ENCODE results near the gene MRPS2.
"Not testable (repeated sequence)": the region's sequence is repeated elsewhere in the genome, so short reads cannot be mapped to it uniquely, and the experiment has no call there.

The MRPS2 gene

GRCh38 chr9:135531096-135531495 is 30.6 kb downstream of the MRPS2 start:
- no peak for DNase-seq (ENCODE audit: low read depth in 2 of 2)

GRCh38 chr9:135533113-135533512 is 32.6 kb downstream of the MRPS2 start:
- DNase-seq (ENCODE audit: low read depth in 2 of 2) = no peak

DNA sequence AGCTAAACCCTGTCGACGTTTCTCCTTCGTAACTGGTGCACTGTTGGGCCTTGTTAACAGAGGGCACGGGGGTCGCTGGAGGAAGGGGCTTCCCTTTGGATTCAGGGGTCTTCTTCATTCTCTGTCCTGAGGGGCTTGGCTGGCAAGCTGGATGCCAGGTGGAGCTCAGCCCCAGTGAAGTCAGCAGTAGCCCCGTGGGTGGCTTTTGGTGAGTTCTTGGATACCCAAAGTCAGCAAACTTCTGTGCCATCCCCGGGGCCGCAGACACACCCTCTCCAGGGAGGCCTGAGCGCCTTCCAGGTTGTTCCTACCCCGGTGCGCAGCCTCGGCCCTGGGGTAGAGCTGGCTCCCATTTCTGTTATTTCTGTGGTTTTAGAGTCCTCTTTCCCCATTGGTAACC is 33.2 kb downstream of the MRPS2 start:
- no peak for DNase-seq (ENCODE audit: low read depth in 2 of 2)

DNA sequence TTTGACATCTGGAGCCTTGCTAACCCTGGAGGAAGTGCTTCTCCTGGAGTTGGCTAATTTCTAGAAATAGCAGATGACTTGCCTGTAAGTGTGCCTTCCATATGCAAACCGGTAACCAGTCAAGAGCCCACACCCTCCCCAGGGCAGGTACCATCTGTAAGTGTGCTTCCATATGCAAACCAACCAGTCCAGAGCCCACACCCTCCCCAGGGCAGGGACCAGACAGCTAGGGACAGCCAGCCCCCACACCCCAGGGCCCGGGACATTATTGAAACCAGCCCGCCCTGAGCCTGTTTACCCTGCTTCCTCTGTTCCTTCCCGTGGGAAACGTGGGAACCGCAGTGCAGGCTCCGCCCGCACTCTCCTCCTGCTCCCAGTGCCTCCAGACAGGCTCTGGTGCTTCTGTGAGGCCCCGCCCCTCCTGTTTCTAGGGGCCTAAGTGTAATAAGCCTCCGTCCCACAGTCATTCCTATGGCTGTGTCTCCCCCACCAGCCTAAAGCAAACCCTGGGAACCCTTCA is 33.8 kb downstream of the MRPS2 start:
- not testable (repeated sequence) for DNase-seq (ENCODE audit: low read depth in 2 of 2)

DNA sequence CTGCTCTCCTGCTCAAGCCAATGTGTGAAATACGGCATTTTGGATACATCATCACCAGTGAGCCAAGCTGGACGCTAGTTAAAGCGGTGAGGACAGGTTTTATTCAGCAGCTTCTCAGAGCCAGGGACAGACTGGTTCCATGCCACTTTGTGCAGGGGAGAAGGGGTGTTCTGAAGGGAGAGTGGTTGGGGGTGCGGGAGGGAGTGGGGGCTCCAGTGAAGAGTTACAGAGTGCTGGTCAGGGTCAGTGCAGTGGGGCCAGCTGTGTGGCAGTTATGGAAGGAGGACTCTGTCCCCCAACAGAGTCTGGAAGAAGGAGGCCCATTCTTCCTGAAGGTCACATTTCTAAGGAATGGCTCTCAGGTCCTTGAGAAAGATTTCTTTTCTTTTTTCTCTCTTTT is 34.3 kb downstream of the MRPS2 start:
- not testable (repeated sequence) for DNase-seq (ENCODE audit: low read depth in 2 of 2)

DNA sequence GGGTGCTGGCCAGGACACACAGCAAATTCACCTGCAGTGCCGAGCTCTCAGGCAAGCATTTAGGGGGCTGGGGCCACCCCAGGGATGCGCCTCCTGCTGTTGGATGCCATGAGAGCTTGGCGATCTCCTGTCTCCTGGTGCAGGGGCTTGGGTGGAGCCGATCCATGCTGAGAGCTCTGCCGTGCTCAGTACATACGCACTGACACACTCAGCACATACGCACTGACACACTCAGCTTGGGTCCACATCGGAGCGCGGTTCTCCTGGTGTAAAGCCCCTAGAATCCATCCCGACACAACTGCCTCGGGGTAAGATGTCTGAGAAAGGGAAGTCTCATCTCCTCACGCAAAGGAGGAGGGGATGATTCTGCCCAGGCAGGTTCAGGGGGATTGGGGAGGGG is 35.1 kb downstream of the MRPS2 start:
- not testable (repeated sequence) for DNase-seq (ENCODE audit: low read depth in 2 of 2)

DNA sequence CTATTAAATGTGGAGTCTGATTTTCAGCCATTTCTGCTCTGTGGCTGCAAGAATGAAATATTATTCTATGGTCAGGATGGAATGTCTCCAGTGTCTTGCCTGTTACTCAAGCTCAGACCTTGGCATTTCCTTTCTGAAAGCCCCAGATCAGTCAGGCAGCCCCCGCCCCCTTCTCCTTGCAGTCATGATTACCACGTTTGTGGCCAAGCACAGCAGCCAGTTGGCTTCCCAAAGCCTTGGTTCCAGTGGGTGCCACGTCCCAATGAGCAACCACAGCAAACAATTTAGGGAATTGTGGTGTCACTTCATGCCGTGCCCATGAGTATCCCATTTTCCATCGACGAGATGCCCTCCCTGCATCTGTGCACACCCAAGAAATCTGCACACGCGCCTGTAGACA is 35.7 kb downstream of the MRPS2 start:
- DNase-seq (ENCODE audit: low read depth in 2 of 2) = no peak

GRCh38 chr9:135543262-135543894 is 42.9 kb downstream of the MRPS2 start:
- not testable (repeated sequence) for DNase-seq (ENCODE audit: low read depth in 2 of 2)

DNA sequence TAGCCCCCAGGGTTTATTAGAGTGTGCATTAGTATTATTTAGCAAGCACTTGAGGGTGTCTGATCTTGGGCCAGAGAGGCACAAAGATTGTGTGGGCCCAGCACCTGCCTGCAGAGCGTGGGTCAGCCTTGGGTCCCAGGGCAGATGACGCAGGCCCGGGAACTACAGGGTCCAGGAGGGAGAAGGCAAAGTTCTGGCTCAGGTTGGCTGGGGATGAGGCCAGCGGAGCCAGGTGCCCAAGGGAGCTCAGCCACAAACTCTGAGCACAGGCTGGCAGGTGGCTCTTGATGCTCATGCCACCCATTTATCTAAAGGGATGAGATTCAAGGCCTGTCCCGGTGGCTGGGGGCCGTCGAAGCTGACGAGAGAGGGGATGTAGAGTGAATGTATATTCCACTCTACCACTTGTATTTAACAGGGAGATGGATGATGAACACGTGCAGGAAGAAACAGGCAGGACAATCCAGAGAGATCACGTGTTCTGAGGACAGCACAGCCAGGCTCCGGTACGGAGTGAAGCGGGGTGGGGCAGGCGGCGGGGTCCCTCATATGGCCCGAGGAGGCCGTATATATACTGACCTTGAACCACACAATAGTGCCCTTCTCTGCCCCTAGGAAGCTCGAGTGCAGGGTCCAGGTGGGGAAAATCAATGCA is 44.6 kb downstream of the MRPS2 start:
- DNase-seq (ENCODE audit: low read depth in 2 of 2) = no peak

GRCh38 chr9:135545646-135546176 is 45.2 kb downstream of the MRPS2 start, which contains the start of gene OBP2A:
Gene OBP2A, plus strand, starts transcription at chr9:135546126. Its CDS starts 55 bp downstream, at chr9:135546181.
- DNase-seq (ENCODE audit: low read depth in 2 of 2) = not testable (repeated sequence)

- DNase-seq (ENCODE audit: low read depth in 2 of 2) = not testable (repeated sequence)
These were observed 46.5 kb downstream of the MRPS2 start for GRCh38 chr9:135546792-135547617.

DNA sequence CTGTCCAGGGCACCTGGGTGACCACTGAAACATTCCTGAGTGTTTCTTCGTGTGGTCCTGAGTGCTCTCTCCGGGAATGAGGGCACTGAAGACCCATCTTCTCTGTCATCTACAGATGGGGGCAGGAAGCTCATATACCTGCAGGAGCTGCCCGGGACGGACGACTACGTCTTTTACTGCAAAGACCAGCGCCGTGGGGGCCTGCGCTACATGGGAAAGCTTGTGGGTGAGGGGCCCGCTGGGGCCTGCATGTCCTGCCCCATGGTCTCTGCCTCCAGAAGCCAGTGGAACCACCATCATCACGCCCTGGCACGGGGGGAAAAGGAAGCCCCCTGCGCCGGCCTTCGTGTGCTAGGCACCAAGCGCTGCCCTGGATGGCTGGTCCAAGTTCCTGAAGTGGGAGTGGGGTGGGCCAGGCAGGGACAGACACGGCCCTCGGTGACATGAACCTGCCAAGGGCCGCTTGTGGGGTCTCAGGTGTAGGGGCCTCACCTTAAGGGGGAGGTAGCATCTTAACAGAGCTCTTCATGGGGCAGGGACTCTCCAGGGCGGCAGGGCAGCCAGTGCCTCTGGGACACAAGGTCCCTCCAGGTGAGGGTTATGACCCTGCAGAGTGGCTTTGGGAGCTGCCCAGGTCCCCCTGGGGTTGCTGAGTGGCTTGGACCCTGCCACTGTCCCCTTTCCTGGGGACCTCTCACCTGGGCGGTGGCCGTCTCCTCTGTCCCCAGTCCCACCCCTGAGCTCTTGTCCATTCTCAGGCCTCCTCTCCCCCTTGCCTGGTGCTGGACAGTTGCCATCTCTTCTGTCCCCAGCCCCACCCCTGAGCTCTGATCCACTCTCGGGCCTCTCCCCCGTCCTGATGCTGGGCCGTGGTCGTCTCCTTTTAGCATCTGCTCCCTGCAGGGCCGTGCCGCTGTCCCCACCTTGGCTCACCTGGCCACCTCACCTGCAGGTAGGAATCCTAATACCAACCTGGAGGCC is 47.6 kb downstream of the MRPS2 start:
- no peak for DNase-seq (ENCODE audit: low read depth in 2 of 2)

DNA sequence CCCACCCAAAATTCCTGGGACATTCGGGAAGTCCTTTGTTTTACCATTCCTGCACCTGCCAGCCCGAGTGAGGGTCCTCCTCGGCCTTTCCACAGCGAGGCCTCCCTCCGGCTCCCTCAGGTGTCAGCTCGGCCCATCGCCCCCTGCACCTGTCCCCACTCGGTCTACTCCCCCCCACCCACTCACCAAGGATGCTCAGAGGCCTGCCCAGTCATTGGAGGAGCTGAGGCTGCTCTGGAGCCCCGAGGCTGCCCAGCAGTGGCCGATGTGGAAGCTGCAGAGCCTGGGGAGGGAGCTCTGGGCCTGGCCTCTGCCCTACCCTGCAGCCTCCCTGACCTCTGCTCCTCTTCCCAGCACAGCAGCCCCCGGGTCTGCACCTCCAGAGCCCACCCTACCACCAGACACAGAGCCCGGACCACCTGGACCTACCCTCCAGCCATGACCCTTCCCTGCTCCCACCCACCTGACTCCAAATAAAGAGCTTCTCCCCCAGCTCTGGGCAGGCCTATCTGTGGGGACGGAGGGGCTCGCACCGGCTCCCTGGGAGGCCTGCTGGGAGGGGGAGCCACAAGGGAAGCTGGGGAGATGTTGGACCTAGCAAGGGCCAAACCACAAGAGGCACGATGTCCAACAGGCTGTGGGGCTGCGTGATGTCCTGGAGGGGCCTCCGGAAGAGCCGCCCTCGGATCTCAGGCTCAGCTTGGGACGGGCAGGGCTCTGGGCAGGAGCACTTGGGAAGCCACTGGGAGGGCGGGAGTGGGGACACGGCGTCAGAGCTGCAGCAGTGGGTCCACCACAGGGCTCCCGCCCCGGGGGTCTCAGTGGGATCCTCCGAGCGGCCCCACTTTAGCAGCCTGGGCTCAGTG is 49.2 kb downstream of the MRPS2 start:
- DNase-seq (ENCODE audit: low read depth in 2 of 2) = not testable (repeated sequence)

DNA sequence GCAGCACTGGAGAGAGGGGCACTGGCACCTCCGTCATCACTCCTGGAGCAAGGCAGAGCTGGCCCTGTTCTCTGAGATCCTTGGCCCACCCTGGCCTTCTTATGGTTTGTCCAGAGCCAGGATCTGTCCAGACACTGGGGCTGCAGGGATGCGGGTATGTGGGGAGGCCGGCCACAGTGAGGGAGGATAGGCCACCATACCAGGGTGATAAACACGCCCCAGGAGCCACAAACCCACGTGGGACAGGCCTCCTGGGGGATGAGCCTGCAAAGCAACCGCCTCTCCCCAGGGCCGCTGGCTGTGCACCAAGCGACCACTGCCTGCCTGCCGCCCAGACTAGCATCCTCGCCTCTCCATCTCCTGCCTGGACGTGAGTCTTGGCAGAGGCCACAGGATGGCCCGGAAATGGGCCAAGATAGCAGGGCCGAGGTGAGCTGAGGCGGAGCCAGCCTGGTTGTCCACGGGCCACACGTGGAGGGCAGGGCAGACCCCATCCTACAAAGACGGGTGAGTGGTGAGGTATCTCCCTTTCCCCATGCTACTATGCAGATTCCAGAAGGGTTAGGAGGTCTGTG is 49.9 kb downstream of the MRPS2 start:
- DNase-seq (ENCODE audit: low read depth in 2 of 2) = no peak

- DNase-seq (ENCODE audit: low read depth in 2 of 2) = no peak
These were observed 50.5 kb downstream of the MRPS2 start for GRCh38 chr9:135551031-135551430.

- no peak for DNase-seq (ENCODE audit: low read depth in 2 of 2)
These were observed 51.0 kb downstream of the MRPS2 start for GRCh38 chr9:135551456-135551855.

GRCh38 chr9:135552021-135552697 is 51.7 kb downstream of the MRPS2 start:
- no peak for DNase-seq (ENCODE audit: low read depth in 2 of 2)

- no peak for DNase-seq (ENCODE audit: low read depth in 2 of 2)
These were observed 52.3 kb downstream of the MRPS2 start for GRCh38 chr9:135552698-135553171.

All from stimulated activated CD8-positive, alpha-beta memory T cell treated with anti-CD3 and anti-CD28 coated beads, Interleukin-15, amount 100 ng/mL, for 4 hours (primary cell).